Measurements from ENCODE around the gene PSME1. TPM values are rescaled to one million over a fixed set of nuclear protein-coding genes. Genes with fewer than 3 reads are reported as not detected.

Gene PSME1
- total RNA-seq, 2 experiments from 2014 or later = 414 to 418 TPM

DNA sequence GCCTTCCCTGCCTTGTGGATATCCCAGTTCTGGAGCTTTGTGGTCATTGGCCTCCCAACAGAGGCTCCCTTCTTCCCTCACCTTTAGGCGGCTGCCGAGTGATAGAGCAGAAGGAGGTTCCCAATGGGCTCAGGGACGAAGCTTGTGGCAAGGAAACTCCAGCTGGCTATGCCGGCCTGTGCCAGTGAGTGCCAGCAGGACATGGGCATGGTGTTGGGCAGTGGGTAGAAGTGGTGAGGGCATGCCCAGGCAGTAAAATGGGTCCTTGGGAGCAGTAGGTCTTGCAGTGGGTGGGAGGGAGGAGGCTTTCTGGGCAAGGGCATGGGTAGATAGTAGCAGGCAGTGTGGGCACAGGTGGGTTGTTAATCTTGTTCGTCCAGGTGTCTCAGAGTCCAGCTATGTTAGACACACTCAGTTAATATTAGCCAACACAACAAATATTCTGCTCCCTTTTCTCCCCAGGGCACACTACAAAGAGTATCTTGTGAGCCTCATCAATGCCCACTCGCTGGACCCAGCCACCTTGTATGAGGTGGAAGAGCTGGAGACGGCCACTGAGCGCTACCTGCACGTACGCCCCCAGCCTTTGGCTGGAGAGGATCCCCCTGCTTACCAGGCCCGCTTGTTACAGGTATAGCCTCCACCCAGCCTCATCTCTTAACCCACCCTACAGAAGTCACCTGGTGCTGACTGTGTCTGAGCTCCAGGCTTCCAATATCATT is 23.9 kb downstream of the PSME1 start:
- Mint-ChIP-seq H3K4me3 (no peak overlapping the region), H3K36me3 (ENCODE audit: low read depth) (peaks cover 71% of the 10 kb centered on the region), H3K27ac (peak overlapping the region; percentile 97), H3K27me3 (no peaks in the 10 kb centered on the region), H3K4me1 (peaks cover 32% of the 10 kb centered on the region), H3K9me3 (ENCODE audit: low read depth) (no peaks in the 10 kb centered on the region)
- CTCF ChIA-PET = interaction anchor here (0.6 to 3.6 kb wide), 15 partner anchors 9 to 147 kb away, joined by 3 to 43 read pairs (median 14); partner anchors contain the start of genes CIDEB, DCAF11, EMC9 and NRL
- DNase-seq (no peak), ATAC-seq (no peak)
- POLR2A ChIA-PET = interaction anchor here (1.2 to 3.6 kb wide), 8 partner anchors 9 to 79 kb away, joined by 3 to 36 read pairs (median 7); partner anchors contain the start of genes CHMP4A, DCAF11, EMC9 and NRL
- intact Hi-C loops (cut with DNase I, micrococcal nuclease) = loop anchor here in 1 of 2 experiments (2.0 kb wide), 1 partner anchor 145 kb away; no protein-coding TSS in a partner anchor

DNA sequence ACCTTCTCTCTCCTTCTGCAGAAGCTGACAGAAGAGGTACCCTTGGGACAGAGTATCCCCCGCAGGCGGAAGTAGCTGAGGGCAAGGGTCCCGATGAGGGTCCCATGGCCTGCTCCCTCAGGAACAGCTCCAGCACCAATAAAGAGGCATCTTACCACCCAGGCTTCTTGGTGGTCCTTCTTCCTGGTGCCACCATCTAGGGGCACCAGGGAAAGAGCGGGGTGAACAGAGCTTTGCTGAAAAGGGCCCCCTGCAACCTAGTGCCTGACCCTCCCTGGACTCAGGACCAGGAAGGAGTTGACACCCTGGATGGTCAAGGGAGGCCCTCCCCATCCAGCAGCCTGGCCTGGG is 24.5 kb downstream of the PSME1 start:
- peaks cover 35% of the 10 kb centered on the region for H3K4me1 Mint-ChIP-seq
- H3K9me3 Mint-ChIP-seq (ENCODE audit: low read depth) = no peaks in the 10 kb centered on the region
- no peak for DNase-seq
- intact Hi-C loops (cut with DNase I, micrococcal nuclease) = loop anchor here in 1 of 2 experiments (2.0 kb wide), 1 partner anchor 146 kb away; no protein-coding TSS in a partner anchor
- ChIA-PET POLR2A (interaction anchor here (0.6 to 3.6 kb wide), 13 partner anchors 9 to 80 kb away, joined by 3 to 36 read pairs (median 5); partner anchors contain the start of genes CHMP4A, DCAF11, EMC9 and MDP1), CTCF (interaction anchor here (0.6 to 3.6 kb wide), 27 partner anchors 8 to 172 kb away, joined by 3 to 43 read pairs (median 6); partner anchors contain the start of genes CIDEB, DCAF11, DHRS4L2 and EMC9)
- H3K27ac Mint-ChIP-seq = peak overlapping the region; percentile 97
- H3K36me3 Mint-ChIP-seq (ENCODE audit: low read depth) = peaks cover 72% of the 10 kb centered on the region
- no peak for ATAC-seq
- peak overlapping the region; percentile 84 for H3K4me3 Mint-ChIP-seq
- H3K27me3 Mint-ChIP-seq = no peaks in the 10 kb centered on the region

GRCh38 chr14:24160850-24161804 is 25.1 kb downstream of the PSME1 start, which contains the start of gene IRF9:
Gene IRF9, plus strand, starts transcription at chr14:24161265. Its CDS starts 880 bp downstream, at chr14:24162145.
- H3K4me1 Mint-ChIP-seq = peaks cover 35% of the 10 kb centered on the region
- H3K27ac Mint-ChIP-seq = peak within 1 kb of the TSS; percentile 97
- POLR2A ChIA-PET = interaction anchor here (0.6 to 3.6 kb wide), 20 partner anchors 8 to 112 kb away, joined by 3 to 36 read pairs (median 5); partner anchors contain the start of genes CHMP4A, DCAF11, EMC9 and IPO4
- H3K36me3 Mint-ChIP-seq (ENCODE audit: low read depth) = peaks cover 73% of the 10 kb centered on the region
- ATAC-seq = peak; percentile 89
- no peaks in the 10 kb centered on the region for H3K27me3 Mint-ChIP-seq
- CTCF ChIA-PET = interaction anchor here (0.6 to 3.6 kb wide), 40 partner anchors 9 to 1066 kb away, joined by 3 to 43 read pairs (median 4); partner anchors contain the start of genes C14orf119, CHMP4A, CIDEB and DCAF11
- DNase-seq = peak; percentile 98
- H3K4me3 Mint-ChIP-seq = peak within 1 kb of the TSS; percentile 84
- intact Hi-C loops (cut with DNase I, micrococcal nuclease) = loop anchor here (1.0 to 2.0 kb wide), 17 partner anchors 14 to 269 kb away; partner anchors contain the start of genes DCAF11 (in 2 of the 2), EMC9 (in 2 of the 2), IPO4 (in 2 of the 2) and NRL (in 2 of the 2)
- no peaks in the 10 kb centered on the region for H3K9me3 Mint-ChIP-seq (ENCODE audit: low read depth)

DNA sequence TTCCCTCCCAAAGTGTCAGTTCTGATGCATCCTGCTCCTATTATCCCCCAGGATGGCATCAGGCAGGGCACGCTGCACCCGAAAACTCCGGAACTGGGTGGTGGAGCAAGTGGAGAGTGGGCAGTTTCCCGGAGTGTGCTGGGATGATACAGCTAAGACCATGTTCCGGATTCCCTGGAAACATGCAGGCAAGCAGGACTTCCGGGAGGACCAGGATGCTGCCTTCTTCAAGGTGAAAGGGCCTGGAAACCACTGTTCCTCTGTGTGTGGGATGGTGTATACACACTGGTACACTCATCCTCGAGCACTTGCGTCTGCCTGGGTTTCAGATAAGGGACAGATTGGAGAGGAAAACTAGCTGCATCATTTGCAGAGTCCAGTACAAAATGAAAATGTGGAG is 26.1 kb downstream of the PSME1 start:
- Mint-ChIP-seq H3K9me3 (ENCODE audit: low read depth) (no peaks in the 10 kb centered on the region), H3K36me3 (ENCODE audit: low read depth) (peaks cover 76% of the 10 kb centered on the region), H3K4me3 (peak overlapping the region; percentile 84), H3K4me1 (peaks cover 38% of the 10 kb centered on the region), H3K27me3 (no peaks in the 10 kb centered on the region), H3K27ac (peak overlapping the region; percentile 97)
- DNase-seq (peak; percentile 56), ATAC-seq (peak; percentile 13)
- ChIA-PET POLR2A (interaction anchor here (0.6 to 3.6 kb wide), 15 partner anchors 7 to 111 kb away, joined by 3 to 36 read pairs (median 5); partner anchors contain the start of genes DCAF11, EMC9, IPO4 and NRL), CTCF (interaction anchor here (0.6 to 3.6 kb wide), 22 partner anchors 12 to 623 kb away, joined by 3 to 43 read pairs (median 6); partner anchors contain the start of genes CHMP4A, CIDEB, DCAF11 and EMC9)
- intact Hi-C loops (cut with DNase I, micrococcal nuclease) = no loop called here

DNA sequence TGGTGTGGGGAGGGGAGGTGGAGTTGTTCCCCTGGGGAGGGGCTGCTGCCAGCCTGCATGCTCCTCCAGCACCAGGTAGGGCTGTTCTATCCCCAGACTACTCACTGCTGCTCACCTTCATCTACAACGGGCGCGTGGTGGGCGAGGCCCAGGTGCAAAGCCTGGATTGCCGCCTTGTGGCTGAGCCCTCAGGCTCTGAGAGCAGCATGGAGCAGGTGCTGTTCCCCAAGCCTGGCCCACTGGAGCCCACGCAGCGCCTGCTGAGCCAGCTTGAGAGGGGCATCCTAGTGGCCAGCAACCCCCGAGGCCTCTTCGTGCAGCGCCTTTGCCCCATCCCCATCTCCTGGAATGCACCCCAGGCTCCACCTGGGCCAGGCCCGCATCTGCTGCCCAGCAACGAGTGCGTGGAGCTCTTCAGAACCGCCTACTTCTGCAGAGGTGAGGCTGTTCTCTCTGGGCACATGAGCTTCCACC is 28.6 kb downstream of the PSME1 start:
- intact Hi-C loops (cut with DNase I, micrococcal nuclease) = no loop called here
- Mint-ChIP-seq H3K27ac (peak overlapping the region; percentile 60), H3K36me3 (ENCODE audit: low read depth) (peaks cover 78% of the 10 kb centered on the region), H3K27me3 (no peaks in the 10 kb centered on the region), H3K4me1 (peaks cover 47% of the 10 kb centered on the region), H3K4me3 (no peak overlapping the region), H3K9me3 (ENCODE audit: low read depth) (no peaks in the 10 kb centered on the region)
- DNase-seq = no peak
- POLR2A ChIA-PET = interaction anchor here (1.2 to 1.6 kb wide), 5 partner anchors 9 to 50 kb away, joined by 3 to 4 read pairs (median 3); partner anchors contain the start of genes DCAF11, NRL and PSME1
- CTCF ChIA-PET = interaction anchor here (0.6 to 1.1 kb wide), 2 partner anchors 12 to 575 kb away, joined by 3 read pairs; no protein-coding TSS in a partner anchor
- no peak for ATAC-seq

DNA sequence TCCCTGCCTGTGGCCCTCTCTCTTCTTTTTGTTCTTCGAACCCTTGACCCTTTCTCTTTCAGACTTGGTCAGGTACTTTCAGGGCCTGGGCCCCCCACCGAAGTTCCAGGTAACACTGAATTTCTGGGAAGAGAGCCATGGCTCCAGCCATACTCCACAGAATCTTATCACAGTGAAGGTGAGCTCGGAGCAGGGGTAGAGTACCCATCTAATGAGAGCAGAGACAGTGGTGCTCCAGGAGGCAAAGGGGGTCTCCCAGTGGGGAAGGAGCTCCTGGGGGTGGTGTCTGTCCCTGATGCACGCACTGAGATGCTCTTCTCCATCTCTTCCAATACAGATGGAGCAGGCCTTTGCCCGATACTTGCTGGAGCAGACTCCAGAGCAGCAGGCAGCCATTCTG is 29.8 kb downstream of the PSME1 start:
- ChIA-PET CTCF (interaction anchor here (0.6 to 1.1 kb wide), 2 partner anchors 11 to 153 kb away, joined by 3 read pairs; no protein-coding TSS in a partner anchor), POLR2A (interaction anchor here (0.6 to 1.3 kb wide), 5 partner anchors 8 to 195 kb away, joined by 3 to 6 read pairs (median 3); no protein-coding TSS in a partner anchor)
- Mint-ChIP-seq H3K27me3 (no peaks in the 10 kb centered on the region), H3K36me3 (ENCODE audit: low read depth) (peaks cover 76% of the 10 kb centered on the region), H3K4me3 (no peak overlapping the region), H3K9me3 (ENCODE audit: low read depth) (no peaks in the 10 kb centered on the region), H3K27ac (peak overlapping the region; percentile 43), H3K4me1 (peaks cover 48% of the 10 kb centered on the region)
- no peak for ATAC-seq
- DNase-seq = no peak
- intact Hi-C loops (cut with DNase I, micrococcal nuclease) = no loop called here

DNA sequence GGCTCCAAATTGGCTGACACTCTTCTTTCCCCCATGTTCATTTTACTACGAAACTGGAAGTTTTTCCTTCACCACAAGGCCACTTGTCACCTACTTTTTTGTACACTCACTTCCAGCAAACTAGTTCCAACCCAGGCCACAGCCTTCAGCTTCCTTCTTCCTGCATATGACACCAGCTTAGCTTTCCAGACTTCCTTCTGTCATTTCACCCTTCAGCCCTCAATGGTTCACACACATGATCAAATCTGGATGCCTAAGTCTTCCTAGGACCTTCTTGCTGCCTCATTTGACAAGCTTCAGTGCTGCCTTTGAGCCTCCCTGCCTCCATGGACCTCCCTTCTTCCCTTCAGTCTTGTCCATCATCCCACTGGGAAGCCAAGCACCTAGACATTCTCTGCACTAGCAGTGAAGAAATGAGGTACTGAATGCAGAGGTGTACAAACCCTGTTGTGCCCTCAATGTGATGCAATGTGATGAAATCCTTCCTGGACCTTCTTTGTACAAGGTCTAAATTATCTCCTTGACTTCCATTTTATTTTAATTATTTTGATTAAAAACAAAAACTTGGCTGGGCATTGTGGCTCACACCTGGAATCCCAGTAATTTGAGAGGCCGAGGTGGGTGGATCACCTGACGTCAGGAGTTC is 31.6 kb downstream of the PSME1 start:
- no peaks in the 10 kb centered on the region for H3K9me3 Mint-ChIP-seq (ENCODE audit: low read depth)
- no peak for DNase-seq
- CTCF ChIA-PET = no interaction called here
- H3K27ac Mint-ChIP-seq = peak overlapping the region; percentile 58
- peaks cover 72% of the 10 kb centered on the region for H3K36me3 Mint-ChIP-seq (ENCODE audit: low read depth)
- no peak for ATAC-seq
- no peaks in the 10 kb centered on the region for H3K27me3 Mint-ChIP-seq
- POLR2A ChIA-PET = interaction anchor here (0.6 kb wide), 1 partner anchor 30 kb away, joined by 8 read pairs; no protein-coding TSS in a partner anchor
- intact Hi-C loops (cut with DNase I, micrococcal nuclease) = no loop called here
- H3K4me3 Mint-ChIP-seq = no peak overlapping the region
- peaks cover 52% of the 10 kb centered on the region for H3K4me1 Mint-ChIP-seq

DNA sequence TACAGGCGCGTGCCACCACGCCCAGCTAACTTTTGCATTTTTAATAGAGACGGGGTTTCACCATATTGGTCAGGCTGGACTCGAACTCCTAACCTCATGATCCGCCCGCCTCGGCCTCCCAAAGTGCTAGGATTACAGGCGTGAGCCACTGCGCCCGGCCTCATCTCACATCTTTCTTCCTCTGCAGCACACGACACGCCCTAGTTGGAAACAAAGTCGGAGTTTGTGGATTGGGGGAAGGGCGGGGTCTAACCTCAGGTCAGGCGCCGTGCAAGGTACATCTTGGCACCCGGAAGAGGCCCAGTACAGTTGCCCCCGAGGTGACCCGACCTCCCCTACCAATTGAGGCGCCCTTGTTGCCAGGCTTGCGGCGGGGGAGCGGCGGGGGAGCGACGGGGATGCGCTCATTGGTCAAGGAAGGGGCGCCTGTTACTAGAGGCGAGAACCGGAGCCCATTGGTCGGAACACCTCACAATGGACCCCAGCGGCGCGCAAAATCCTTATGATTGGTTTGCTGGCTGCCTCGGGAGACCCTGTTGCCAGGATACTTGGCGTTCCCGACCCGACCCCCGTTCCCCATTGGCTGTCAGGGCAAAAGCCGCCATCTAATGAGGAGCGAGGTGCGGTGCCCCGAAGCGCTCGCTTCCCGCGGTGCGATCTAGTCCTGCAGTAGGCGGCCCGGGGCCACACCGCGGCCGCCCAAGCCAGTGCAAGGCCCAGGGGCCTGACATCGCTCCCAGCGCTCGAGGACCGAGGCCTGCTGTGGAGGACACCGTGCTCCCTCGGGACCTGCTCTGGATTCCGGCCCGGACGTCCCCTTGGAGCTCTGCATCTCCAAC is 35.6 kb downstream of the PSME1 start, which contains the start of gene REC8:
TSS of gene REC8 (plus strand) at position 659 of the 839 bp plus-strand sequence. CDS start 473 bp downstream, outside the sequence.
- Mint-ChIP-seq H3K4me1 (peaks cover 31% of the 10 kb centered on the region), H3K4me3 (peak within 1 kb of the TSS; percentile 66), H3K36me3 (ENCODE audit: low read depth) (peaks cover 46% of the 10 kb centered on the region), H3K9me3 (ENCODE audit: low read depth) (no peaks in the 10 kb centered on the region), H3K27ac (peak within 1 kb of the TSS; percentile 69), H3K27me3 (no peaks in the 10 kb centered on the region)
- ChIA-PET CTCF (interaction anchor here (0.7 to 2.8 kb wide), 2 partner anchors 11 to 612 kb away, joined by 3 to 10 read pairs; partner anchors contain the start of gene IRF9), POLR2A (interaction anchor here (0.6 to 1.5 kb wide), 4 partner anchors 9 to 77 kb away, joined by 4 to 11 read pairs (median 4); partner anchors contain the start of gene IRF9)
- peak; percentile 75 for DNase-seq
- intact Hi-C loops (cut with DNase I, micrococcal nuclease) = loop anchor here (1.0 to 2.0 kb wide), 2 partner anchors 17 kb away; partner anchors contain the start of gene IPO4 (in 2 of the 2)
- peak; percentile 81 for ATAC-seq

Data from activated CD4-positive, alpha-beta T cell treated with anti-CD3 and anti-CD28 coated beads for 36 hours (primary cell).